NB4 (cell line): Measurements from ENCODE around the gene ATP11A.

ENCODE experiments used
- MYC ChIP-seq: IDR thresholded peaks from 2 replicates; pipeline ENCODE4 v1.6.1; 2011; ENCODE audit warnings: low read depth, low read length
- POLR2A ChIP-seq: IDR thresholded peaks from 2 replicates; pipeline ENCODE4 v1.6.1; 2011; ENCODE audit warnings: mild to moderate bottlenecking; ENCODE audit not compliant: insufficient read length; ENCODE audit errors: extremely low read depth
- TF ChIP-seq, protein P1 (sequence below): IDR thresholded peaks from one replicate; pipeline ENCODE4 v1.5.1; 2012; ENCODE audit warnings: low read depth, low read length

DNA sequence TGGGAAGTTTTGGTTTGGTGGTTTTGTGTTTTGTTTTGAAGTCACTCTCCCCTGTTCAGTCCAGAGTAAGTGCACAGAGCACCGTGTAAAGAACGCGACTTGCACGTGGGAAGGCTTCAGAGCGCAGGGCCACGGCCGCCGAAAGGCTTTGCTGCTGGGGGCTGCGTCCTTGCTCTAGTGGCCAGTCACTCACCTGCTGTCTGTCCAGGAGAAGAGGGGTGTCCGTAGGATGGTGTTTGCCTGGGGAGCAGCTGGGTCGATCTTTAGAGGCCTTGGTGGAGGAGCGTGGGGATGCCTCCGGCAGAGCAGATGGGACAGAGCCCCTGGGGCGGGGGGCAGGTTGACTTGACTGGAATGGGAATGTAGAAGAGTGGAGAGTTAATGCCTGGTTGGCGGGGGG is 162.6 kb downstream of the ATP11A start:
- TF ChIP-seq, protein P1, sequence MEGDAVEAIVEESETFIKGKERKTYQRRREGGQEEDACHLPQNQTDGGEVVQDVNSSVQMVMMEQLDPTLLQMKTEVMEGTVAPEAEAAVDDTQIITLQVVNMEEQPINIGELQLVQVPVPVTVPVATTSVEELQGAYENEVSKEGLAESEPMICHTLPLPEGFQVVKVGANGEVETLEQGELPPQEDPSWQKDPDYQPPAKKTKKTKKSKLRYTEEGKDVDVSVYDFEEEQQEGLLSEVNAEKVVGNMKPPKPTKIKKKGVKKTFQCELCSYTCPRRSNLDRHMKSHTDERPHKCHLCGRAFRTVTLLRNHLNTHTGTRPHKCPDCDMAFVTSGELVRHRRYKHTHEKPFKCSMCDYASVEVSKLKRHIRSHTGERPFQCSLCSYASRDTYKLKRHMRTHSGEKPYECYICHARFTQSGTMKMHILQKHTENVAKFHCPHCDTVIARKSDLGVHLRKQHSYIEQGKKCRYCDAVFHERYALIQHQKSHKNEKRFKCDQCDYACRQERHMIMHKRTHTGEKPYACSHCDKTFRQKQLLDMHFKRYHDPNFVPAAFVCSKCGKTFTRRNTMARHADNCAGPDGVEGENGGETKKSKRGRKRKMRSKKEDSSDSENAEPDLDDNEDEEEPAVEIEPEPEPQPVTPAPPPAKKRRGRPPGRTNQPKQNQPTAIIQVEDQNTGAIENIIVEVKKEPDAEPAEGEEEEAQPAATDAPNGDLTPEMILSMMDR: no peak
- no peak for TF ChIP-seq POLR2A
- TF ChIP-seq MYC: no peak
